NCI-H146 (cell line): ENCODE data around the gene RYK.

Experiments used
- DNase-seq: peaks from one replicate; lab custom pipeline; 2025; lab: John Stamatoyannopoulos, UW

RYK gene

GRCh38 chr3:134148534-134148933 lies 102.1 kb downstream of the RYK start:
- no peak for DNase-seq

- DNase-seq, result no peak
Observed at GRCh38 chr3:134147411-134147810, 103.2 kb downstream of the RYK start.

GRCh38 chr3:134146666-134147065 lies 104.0 kb downstream of the RYK start:
- DNase-seq, result no peak

GRCh38 chr3:134145183-134145582 lies 105.5 kb downstream of the RYK start:
- DNase-seq, result no peak

- no peak for DNase-seq
Observed at GRCh38 chr3:134144694-134145093, 106.0 kb downstream of the RYK start.

GRCh38 chr3:134143828-134144401 lies 106.7 kb downstream of the RYK start:
- DNase-seq, result no peak

GRCh38 chr3:134136604-134137003 lies 114.1 kb downstream of the RYK start:
- DNase-seq, result no peak

GRCh38 chr3:134134698-134135415 lies 115.8 kb downstream of the RYK start:
- no peak for DNase-seq

- DNase-seq, result no peak
Observed at GRCh38 chr3:134134240-134134639, 116.4 kb downstream of the RYK start.

GRCh38 chr3:134132961-134133360 lies 117.7 kb downstream of the RYK start:
- DNase-seq, result no peak

GRCh38 chr3:134126153-134126552 lies 124.5 kb downstream of the RYK start:
- no peak for DNase-seq

GRCh38 chr3:134114726-134115125 lies 135.9 kb downstream of the RYK start:
- DNase-seq, result no peak

- no peak for DNase-seq
Observed at GRCh38 chr3:134111616-134112015, 139.0 kb downstream of the RYK start.

GRCh38 chr3:134110963-134111362 lies 139.7 kb downstream of the RYK start:
- DNase-seq, result no peak
